ENCODE measurements around the gene FAM124A. TPM values are rescaled to one million over a fixed set of nuclear protein-coding genes. Genes with fewer than 3 reads are reported as not detected.

Gene FAM124A
- total and polyA plus RNA-seq, 10 of the 15 experiments (the other 5 are each of a cell fraction or from before 2014, with no cell fraction given): not detected

DNA sequence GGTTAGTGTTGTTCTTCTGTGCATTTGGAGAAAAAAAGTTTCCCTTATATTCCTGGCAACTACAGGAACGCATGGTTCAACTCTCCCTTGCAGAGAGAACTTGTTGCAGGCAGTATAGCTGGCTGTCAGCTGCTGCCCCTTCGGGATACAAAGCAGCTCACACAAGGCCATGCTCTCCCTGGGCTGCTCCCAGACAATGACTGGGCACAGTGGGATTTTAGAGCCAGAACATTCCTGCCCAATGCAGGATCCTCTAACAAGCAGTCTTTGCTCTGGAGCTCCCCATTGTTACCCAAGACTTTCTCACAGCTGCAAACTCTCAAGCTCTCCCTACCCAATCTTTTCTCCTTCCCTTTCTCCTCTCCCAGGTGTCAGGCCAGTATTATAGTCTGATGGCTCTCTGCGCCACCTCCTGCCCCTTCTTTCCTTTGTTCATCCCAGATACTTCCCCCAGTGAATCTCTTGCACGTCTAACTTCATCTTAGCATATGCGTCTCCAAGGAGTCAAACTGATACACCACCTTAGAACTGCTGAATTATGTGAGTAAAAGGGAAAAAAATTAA is 89.8 kb downstream of the FAM124A start:
- ATAC-seq (no peak), DNase-seq (ENCODE audit: low read depth, low spot score) (no peak), FAIRE-seq (no peak)
- Histone ChIP-seq H4K20me1 (ENCODE audit: control insufficient read depth, insufficient read depth) (no peaks in the 10 kb centered on the region), H3K9me3 (replicated peaks; ENCODE audit: control insufficient read depth, insufficient read depth, low read length) (no peaks in the 10 kb centered on the region), H3K4me3 (no peak overlapping the region), H3K79me2 (ENCODE audit: control insufficient read depth, insufficient read depth, low read length) (no peaks in the 10 kb centered on the region), H3K9ac (ENCODE audit: control insufficient read depth, insufficient read depth, low read length) (no peak overlapping the region), H2AFZ (ENCODE audit: control insufficient read depth, low read depth, low read length) (no peak overlapping the region), H3K4me1 (ENCODE audit: control insufficient read depth, insufficient read depth, low read length) (no peaks in the 10 kb centered on the region), H3K27ac (ENCODE audit: control insufficient read depth, insufficient read depth) (no peak overlapping the region), H3K4me2 (ENCODE audit: control insufficient read depth, insufficient read depth) (no peak overlapping the region), H3K36me3 (ENCODE audit: control insufficient read depth in 2 of 2, insufficient read depth in 2 of 2, low read length in 1 of 2) (no peaks in the 10 kb centered on the region), H3K27me3 (replicated peaks in 1 of 2; ENCODE audit: control insufficient read depth in 2 of 2, insufficient read depth in 2 of 2, low read length in 1 of 2) (peaks cover 0 to 3% of the 10 kb centered on the region in 2 experiments; a peak in 2 of 4 replicates)
- ChIA-PET SMC1A (ENCODE audit: uncharacterized antibody, unreplicated experiment) (interaction anchor here (1.3 to 1.7 kb wide), 2 partner anchors 10 to 486 kb away, joined by 3 to 4 read pairs; no protein-coding TSS in a partner anchor), POLR2A (interaction anchor here (0.6 kb wide), 1 partner anchor 1524 kb away, joined by 5 read pairs; no protein-coding TSS in a partner anchor), RAD21 (ENCODE audit: unreplicated experiment) (no interaction called here), CTCF (interaction anchor here (0.5 to 7.2 kb wide), 5 partner anchors 17 to 1093 kb away, joined by 3 to 32 read pairs (median 3); no protein-coding TSS in a partner anchor)
- BruUV-seq (replicated peaks): no TSS peak
- in situ Hi-C loops (cut with MboI): no loop called here
- 46% methylated on average over 5 of the region's 5 CpGs for WGBS (ENCODE audit: insufficient coverage, insufficient replicate concordance, low lambda C conversion rate, missing lambda C conversion rate)
- TF ChIP-seq ATF7 (IDR thresholded peaks at IDR 0.05; ENCODE audit: low read depth) (no peak), KAT2A (conservative IDR thresholded peaks at IDR 0.05; ENCODE audit: control insufficient read depth, low read depth, low read length) (no peak), RUNX3 (IDR thresholded peaks at IDR 0.05; ENCODE audit: low read length) (no peak), MEF2A (IDR thresholded peaks at IDR 0.05; ENCODE audit: insufficient read depth, low read depth, low read length) (no peak), FOXK2 (IDR thresholded peaks at IDR 0.05) (no peak), NFXL1 (IDR thresholded peaks at IDR 0.05; ENCODE audit: borderline replicate concordance) (no peak), ZNF207 (IDR thresholded peaks at IDR 0.05; ENCODE audit: borderline replicate concordance) (no peak), CHD1 (IDR thresholded peaks at IDR 0.05; ENCODE audit: low read depth, low read length) (no peak), HDAC2 (IDR thresholded peaks at IDR 0.05) (no peak), TARDBP (IDR thresholded peaks at IDR 0.05; ENCODE audit: borderline replicate concordance) (no peak), ZNF217 (IDR thresholded peaks at IDR 0.05) (no peak), WRNIP1 (IDR thresholded peaks at IDR 0.05; ENCODE audit: borderline replicate concordance, low read depth, low read length) (no peak), CBFB (IDR thresholded peaks at IDR 0.05; ENCODE audit: low read depth) (no peak), SIX5 (IDR thresholded peaks at IDR 0.05; ENCODE audit: low read depth, low read length, severe bottlenecking) (no peak), SUZ12 (IDR thresholded peaks at IDR 0.05; ENCODE audit: unreplicated experiment) (no peak), NR2C1 (IDR thresholded peaks at IDR 0.05) (no peak), SMC3 (IDR thresholded peaks at IDR 0.05; ENCODE audit: borderline replicate concordance, low read length) (no peak)
- TF ChIP-seq, protein P1, sequence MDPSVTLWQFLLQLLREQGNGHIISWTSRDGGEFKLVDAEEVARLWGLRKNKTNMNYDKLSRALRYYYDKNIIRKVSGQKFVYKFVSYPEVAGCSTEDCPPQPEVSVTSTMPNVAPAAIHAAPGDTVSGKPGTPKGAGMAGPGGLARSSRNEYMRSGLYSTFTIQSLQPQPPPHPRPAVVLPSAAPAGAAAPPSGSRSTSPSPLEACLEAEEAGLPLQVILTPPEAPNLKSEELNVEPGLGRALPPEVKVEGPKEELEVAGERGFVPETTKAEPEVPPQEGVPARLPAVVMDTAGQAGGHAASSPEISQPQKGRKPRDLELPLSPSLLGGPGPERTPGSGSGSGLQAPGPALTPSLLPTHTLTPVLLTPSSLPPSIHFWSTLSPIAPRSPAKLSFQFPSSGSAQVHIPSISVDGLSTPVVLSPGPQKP (IDR thresholded peaks at IDR 0.05; ENCODE audit: low read depth, low read length): no peak
- TF ChIP-seq, protein P2, sequence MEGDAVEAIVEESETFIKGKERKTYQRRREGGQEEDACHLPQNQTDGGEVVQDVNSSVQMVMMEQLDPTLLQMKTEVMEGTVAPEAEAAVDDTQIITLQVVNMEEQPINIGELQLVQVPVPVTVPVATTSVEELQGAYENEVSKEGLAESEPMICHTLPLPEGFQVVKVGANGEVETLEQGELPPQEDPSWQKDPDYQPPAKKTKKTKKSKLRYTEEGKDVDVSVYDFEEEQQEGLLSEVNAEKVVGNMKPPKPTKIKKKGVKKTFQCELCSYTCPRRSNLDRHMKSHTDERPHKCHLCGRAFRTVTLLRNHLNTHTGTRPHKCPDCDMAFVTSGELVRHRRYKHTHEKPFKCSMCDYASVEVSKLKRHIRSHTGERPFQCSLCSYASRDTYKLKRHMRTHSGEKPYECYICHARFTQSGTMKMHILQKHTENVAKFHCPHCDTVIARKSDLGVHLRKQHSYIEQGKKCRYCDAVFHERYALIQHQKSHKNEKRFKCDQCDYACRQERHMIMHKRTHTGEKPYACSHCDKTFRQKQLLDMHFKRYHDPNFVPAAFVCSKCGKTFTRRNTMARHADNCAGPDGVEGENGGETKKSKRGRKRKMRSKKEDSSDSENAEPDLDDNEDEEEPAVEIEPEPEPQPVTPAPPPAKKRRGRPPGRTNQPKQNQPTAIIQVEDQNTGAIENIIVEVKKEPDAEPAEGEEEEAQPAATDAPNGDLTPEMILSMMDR (IDR thresholded peaks at IDR 0.05 in 2 of 3, conservative IDR thresholded peaks at IDR 0.05 in 1 of 3; ENCODE audit: control insufficient read depth in 2 of 3, extremely low read depth in 1 of 3, insufficient read depth in 1 of 3, low read depth in 3 of 3, low read length in 3 of 3): no peak
- intact Hi-C loops (cut with micrococcal nuclease; ENCODE audit: unreplicated experiment): no loop called here

Data from GM12878 (cell line).